ENCODE data around the gene ENTPD3.

DNA sequence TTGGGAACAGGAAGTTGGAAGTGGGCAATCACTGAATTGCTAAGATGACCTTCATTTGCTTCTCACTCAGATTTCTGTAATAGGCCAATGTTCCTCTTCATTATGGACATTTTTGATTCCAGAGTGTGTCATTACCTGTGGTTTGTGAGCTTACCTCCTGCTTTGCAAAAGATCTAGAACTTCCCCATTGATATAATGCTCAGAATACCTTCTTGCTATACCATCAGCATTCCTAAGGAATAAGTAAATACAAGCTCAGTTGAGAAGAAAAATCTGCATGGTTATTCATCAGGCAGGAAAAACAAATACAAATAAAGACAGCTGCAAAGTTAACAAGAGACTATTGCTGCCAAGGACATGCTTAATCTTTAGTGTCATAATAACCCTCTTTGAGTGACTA is 64.6 kb downstream of the ENTPD3 start:
- TF ChIP-seq, protein P1, sequence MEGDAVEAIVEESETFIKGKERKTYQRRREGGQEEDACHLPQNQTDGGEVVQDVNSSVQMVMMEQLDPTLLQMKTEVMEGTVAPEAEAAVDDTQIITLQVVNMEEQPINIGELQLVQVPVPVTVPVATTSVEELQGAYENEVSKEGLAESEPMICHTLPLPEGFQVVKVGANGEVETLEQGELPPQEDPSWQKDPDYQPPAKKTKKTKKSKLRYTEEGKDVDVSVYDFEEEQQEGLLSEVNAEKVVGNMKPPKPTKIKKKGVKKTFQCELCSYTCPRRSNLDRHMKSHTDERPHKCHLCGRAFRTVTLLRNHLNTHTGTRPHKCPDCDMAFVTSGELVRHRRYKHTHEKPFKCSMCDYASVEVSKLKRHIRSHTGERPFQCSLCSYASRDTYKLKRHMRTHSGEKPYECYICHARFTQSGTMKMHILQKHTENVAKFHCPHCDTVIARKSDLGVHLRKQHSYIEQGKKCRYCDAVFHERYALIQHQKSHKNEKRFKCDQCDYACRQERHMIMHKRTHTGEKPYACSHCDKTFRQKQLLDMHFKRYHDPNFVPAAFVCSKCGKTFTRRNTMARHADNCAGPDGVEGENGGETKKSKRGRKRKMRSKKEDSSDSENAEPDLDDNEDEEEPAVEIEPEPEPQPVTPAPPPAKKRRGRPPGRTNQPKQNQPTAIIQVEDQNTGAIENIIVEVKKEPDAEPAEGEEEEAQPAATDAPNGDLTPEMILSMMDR (IDR thresholded peaks at IDR 0.05), result no peak
- TF ChIP-seq POLR2A (IDR thresholded peaks at IDR 0.05), result no peak

All from body of pancreas (tissue), 4 donors.